K562 (cell line): ENCODE data around the gene CARM1. TPM values are rescaled to one million over a fixed set of nuclear protein-coding genes. Genes with fewer than 3 reads are reported as not detected.

Experiments used
- AFF1 ChIP-seq, 2 experiments: fragments of 450-650 bp; IDR thresholded peaks; 2 replicates each; pipeline ENCODE4 v1.6.1; 2018; ENCODE audit warnings: mild to moderate bottlenecking in 2 of 2, low read depth in 1 of 2; ENCODE audit not compliant: partially characterized antibody in 2 of 2
- DLX4 ChIP-seq: fragments of 250-450 bp; sonication (Bioruptor Pico); IDR thresholded peaks from 2 replicates; pipeline ENCODE4 v1.6.1; 2021; ENCODE audit warnings: mild to moderate bottlenecking
- DPF2 ChIP-seq: fragments of 450-650 bp; IDR thresholded peaks from 2 replicates; pipeline ENCODE4 v1.6.1; 2016
- FOXP1 ChIP-seq: sonication (generic); formaldehyde crosslinking; IDR thresholded peaks from 2 replicates; pipeline ENCODE4 v1.8.0; 2022; ENCODE audit warnings: mild to moderate bottlenecking, missing genetic modification reagents
- GATA2 ChIP-seq: sonication (generic); formaldehyde crosslinking; IDR thresholded peaks from 2 replicates; pipeline ENCODE4 v1.4.0; 2020; ENCODE audit warnings: mild to moderate bottlenecking, missing genetic modification reagents
- HMGN3 ChIP-seq: IDR thresholded peaks from 2 replicates; pipeline ENCODE4 v1.6.1; 2011; ENCODE audit warnings: borderline replicate concordance, low read depth, mild to moderate bottlenecking, mixed read lengths, low read length; ENCODE audit not compliant: insufficient read length; ENCODE audit errors: extremely low read depth
- MAFK ChIP-seq: IDR thresholded peaks from 2 replicates; pipeline ENCODE4 v1.6.1; 2011; ENCODE audit warnings: low read length, improper control_type of control experiment
- MCM3 ChIP-seq: fragments of 450-650 bp; IDR thresholded peaks from 2 replicates; pipeline ENCODE4 v1.6.1; 2016
- PYGO2 ChIP-seq: fragments of 450-650 bp; IDR thresholded peaks from 2 replicates; pipeline ENCODE4 v1.6.1; 2016; ENCODE audit warnings: mild to moderate bottlenecking, missing genetic modification characterization, moderate library complexity, missing compliant biosample characterization
- ZNF398 ChIP-seq: fragments of 250-450 bp; sonication (Bioruptor Pico); IDR thresholded peaks from 2 replicates; pipeline ENCODE4 v1.8.0; 2021; ENCODE audit warnings: moderate library complexity, mild to moderate bottlenecking, inconsistent platforms
- ZNF589 ChIP-seq: fragments of 200-800 bp; sonication (Bioruptor generic); IDR thresholded peaks from 2 replicates; pipeline ENCODE4 v1.6.1; 2016; ENCODE audit warnings: low read depth, missing genetic modification characterization, missing compliant biosample characterization
- ZNF76 ChIP-seq: fragments of 250-450 bp; sonication (Bioruptor Pico); IDR thresholded peaks from 2 replicates; pipeline ENCODE4 v1.4.0; 2020; ENCODE audit warnings: mild to moderate bottlenecking, moderate library complexity, borderline replicate concordance
- polyA plus RNA-seq, 8 experiments: library from polyadenylated mRNA; depleted of rRNA in 4 of 8; stranded (reverse) in 5 of 8; unstranded in 3 of 8; fragments of >200 nt; fragmentation: Nextera tagmentation in 2 of 8; fragmentation: Illumina TruSeq in 1 of 8; extraction: Ambion mirVana in 2 of 8; extraction: Trizol in 1 of 8; gene quantifications; 2 replicates each; pipeline versions ENCODE4 v1.2.1 to v1.2.3, GENCODE V29; 2011 to 2014; ENCODE audit warnings: inconsistent platforms in 1 of 8, missing spikeins in 1 of 8
- total RNA-seq, 7 experiments: library from RNA; depleted of rRNA in 6 of 7; stranded (reverse); fragments of >200 nt in 6 of 7; fragmentation: Illumina TruSeq in 2 of 7; extraction: Trizol in 2 of 7; gene quantifications; 2 replicates each; pipeline versions ENCODE4 v1.2.1 to v1.2.3, GENCODE V29; 2011 to 2021; ENCODE audit warnings: low replicate concordance in 1 of 7
- TF ChIP-seq, protein P1 (sequence below): fragments of 450-650 bp; IDR thresholded peaks from 2 replicates; pipeline ENCODE4 v1.6.1; 2017; ENCODE audit warnings: antibody characterized with exemption, mild to moderate bottlenecking

CARM1 gene
- total and polyA plus RNA-seq, 9 of the 15 experiments (the other 6 are each of a cell fraction or from before 2014, with no cell fraction given), result 0.36 to 86.0 (median 29.7) TPM

GRCh38 chr19:10863107-10863717, 8.1 kb upstream of the CARM1 start (continued):
- TF ChIP-seq AFF1 (IDR thresholded peaks at IDR 0.05; ENCODE audit: low read depth in 1 of 2, partially characterized antibody in 2 of 2), result peak in 1 of 2 experiments; percentile 11
- no peak for TF ChIP-seq ZNF76
- TF ChIP-seq MCM3, result no peak
- TF ChIP-seq HMGN3, result no peak
- TF ChIP-seq DPF2, result peak; percentile 28
- no peak for TF ChIP-seq MAFK
- no peak for TF ChIP-seq PYGO2 (tag)
- TF ChIP-seq ZNF589 (CRISPR knock-in tag), result peak; percentile 52; the same call in 1 of the 2 replicates
- TF ChIP-seq FOXP1 (CRISPR knock-in tag), result no peak
- TF ChIP-seq GATA2 (CRISPR knock-in tag), result peak; percentile 63; the same call in 1 of the 2 replicates
- no peak for TF ChIP-seq ZNF398 (CRISPR knock-in tag)
- TF ChIP-seq, protein P1, sequence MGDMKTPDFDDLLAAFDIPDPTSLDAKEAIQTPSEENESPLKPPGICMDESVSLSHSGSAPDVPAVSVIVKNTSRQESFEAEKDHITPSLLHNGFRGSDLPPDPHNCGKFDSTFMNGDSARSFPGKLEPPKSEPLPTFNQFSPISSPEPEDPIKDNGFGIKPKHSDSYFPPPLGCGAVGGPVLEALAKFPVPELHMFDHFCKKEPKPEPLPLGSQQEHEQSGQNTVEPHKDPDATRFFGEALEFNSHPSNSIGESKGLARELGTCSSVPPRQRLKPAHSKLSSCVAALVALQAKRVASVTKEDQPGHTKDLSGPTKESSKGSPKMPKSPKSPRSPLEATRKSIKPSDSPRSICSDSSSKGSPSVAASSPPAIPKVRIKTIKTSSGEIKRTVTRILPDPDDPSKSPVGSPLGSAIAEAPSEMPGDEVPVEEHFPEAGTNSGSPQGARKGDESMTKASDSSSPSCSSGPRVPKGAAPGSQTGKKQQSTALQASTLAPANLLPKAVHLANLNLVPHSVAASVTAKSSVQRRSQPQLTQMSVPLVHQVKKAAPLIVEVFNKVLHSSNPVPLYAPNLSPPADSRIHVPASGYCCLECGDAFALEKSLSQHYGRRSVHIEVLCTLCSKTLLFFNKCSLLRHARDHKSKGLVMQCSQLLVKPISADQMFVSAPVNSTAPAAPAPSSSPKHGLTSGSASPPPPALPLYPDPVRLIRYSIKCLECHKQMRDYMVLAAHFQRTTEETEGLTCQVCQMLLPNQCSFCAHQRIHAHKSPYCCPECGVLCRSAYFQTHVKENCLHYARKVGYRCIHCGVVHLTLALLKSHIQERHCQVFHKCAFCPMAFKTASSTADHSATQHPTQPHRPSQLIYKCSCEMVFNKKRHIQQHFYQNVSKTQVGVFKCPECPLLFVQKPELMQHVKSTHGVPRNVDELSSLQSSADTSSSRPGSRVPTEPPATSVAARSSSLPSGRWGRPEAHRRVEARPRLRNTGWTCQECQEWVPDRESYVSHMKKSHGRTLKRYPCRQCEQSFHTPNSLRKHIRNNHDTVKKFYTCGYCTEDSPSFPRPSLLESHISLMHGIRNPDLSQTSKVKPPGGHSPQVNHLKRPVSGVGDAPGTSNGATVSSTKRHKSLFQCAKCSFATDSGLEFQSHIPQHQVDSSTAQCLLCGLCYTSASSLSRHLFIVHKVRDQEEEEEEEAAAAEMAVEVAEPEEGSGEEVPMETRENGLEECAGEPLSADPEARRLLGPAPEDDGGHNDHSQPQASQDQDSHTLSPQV, result peak; percentile 78; the same call in 1 of the 2 replicates
- no peak for TF ChIP-seq DLX4 (CRISPR knock-in tag)
